GM06990 (cell line): ENCODE data around the gene MYO19.

Source experiments
- DNase-seq: peaks from one replicate; pipeline ENCODE4 v3.0.0-alpha.2; 2011; ENCODE audit not compliant: insufficient read length; ENCODE audit errors: extremely low read depth
- H3K27me3 ChIP-seq: replicated peaks from 2 replicates; pipeline ENCODE4 v1.6.0; 2011; ENCODE audit warnings: low read length; ENCODE audit not compliant: control insufficient read depth, insufficient read depth
- H3K36me3 ChIP-seq: 2 replicates; pipeline ENCODE4 v1.5.1; 2011; ENCODE audit warnings: low read length; ENCODE audit not compliant: control insufficient read depth, insufficient read depth
- H3K4me3 ChIP-seq: replicated peaks from 2 replicates; pipeline ENCODE4 v1.5.1; 2011; ENCODE audit warnings: low read depth, mild to moderate bottlenecking, control low read depth, low read length
- CTCF ChIP-seq: IDR thresholded peaks from 2 replicates; pipeline ENCODE4 v1.5.1; 2011; ENCODE audit warnings: low read length, control low read depth, mild to moderate bottlenecking, inconsistent platforms; ENCODE audit not compliant: insufficient read depth, poor library complexity, severe bottlenecking

The MYO19 gene

GRCh38 chr17:36501963-36502362 is 32.7 kb downstream of the MYO19 start:
- DNase-seq, result no peak
- Histone ChIP-seq H3K36me3 (peaks cover 44% of the 10 kb centered on the region), H3K4me3 (no peak overlapping the region), H3K27me3 (no peaks in the 10 kb centered on the region)
- no peak for TF ChIP-seq CTCF

DNA sequence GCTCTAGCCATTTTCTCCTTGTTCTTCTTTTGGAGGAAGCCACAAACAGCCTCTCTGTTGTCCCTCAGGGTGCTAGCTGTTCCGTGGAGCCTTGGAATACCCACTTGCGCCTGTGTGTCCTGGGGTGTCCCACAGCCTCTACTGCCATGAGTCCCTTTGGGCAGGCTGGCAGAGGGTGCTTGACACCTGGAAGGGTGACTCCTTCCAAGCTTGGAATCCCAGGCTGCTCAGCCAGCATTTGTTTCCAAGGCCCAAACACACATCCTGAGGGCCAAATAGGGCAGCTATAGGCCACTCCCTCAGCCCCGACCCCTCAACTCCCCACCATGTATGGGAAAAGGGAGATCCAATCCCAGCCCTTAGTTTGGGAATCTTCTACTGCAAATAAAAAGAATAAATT is 33.3 kb downstream of the MYO19 start:
- Histone ChIP-seq H3K4me3 (no peak overlapping the region), H3K36me3 (peaks cover 44% of the 10 kb centered on the region), H3K27me3 (no peaks in the 10 kb centered on the region)
- no peak for DNase-seq
- no peak for TF ChIP-seq CTCF

GRCh38 chr17:36500745-36501225 is 33.9 kb downstream of the MYO19 start:
- DNase-seq, result no peak
- Histone ChIP-seq H3K27me3 (no peaks in the 10 kb centered on the region), H3K4me3 (no peak overlapping the region), H3K36me3 (peaks cover 49% of the 10 kb centered on the region)
- TF ChIP-seq CTCF, result no peak

GRCh38 chr17:36498560-36499300 is 35.9 kb downstream of the MYO19 start:
- no peaks in the 10 kb centered on the region for H3K27me3 ChIP-seq
- DNase-seq, result no peak
- TF ChIP-seq CTCF, result no peak
- H3K36me3 ChIP-seq, result peaks cover 42% of the 10 kb centered on the region
- no peak overlapping the region for H3K4me3 ChIP-seq

DNA sequence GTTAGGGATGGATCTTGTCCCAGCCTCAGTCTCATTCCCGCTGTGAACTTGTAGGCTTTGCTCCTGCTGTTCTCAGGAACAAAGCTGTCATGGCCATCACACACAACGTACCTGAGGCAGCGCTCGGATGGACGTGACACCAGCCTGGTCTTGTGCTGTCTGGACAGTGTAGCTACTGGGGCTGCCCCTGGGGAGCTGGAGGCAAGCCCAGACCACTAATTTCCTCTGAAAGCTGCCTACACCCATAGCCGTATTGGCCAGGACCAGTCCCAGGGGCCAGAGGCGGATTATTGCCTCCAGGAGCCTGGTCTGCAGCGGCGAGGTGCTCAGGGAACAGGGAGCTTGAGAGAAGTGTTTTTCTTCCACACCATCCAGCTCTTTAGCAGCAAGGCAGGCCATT is 36.5 kb downstream of the MYO19 start:
- no peak for DNase-seq
- H3K4me3 ChIP-seq, result no peak overlapping the region
- no peak for TF ChIP-seq CTCF
- H3K27me3 ChIP-seq, result no peaks in the 10 kb centered on the region
- peaks cover 42% of the 10 kb centered on the region for H3K36me3 ChIP-seq
